Activated CD8-positive, alpha-beta T cell treated with anti-CD3 and anti-CD28 coated beads for 36 hours (primary cell): ENCODE measurements around the gene TMEM179B. TPM values are rescaled to one million over a fixed set of nuclear protein-coding genes. Genes with fewer than 3 reads are reported as not detected.
"Not testable (repeated sequence)": the region's sequence is repeated elsewhere in the genome, so short reads cannot be mapped to it uniquely, and the experiment has no call there.

ENCODE experiments used
- ATAC-seq: fragments of 200-7000 bp; cut with Tn5 transposase; one replicate; pipeline ENCODE4 v1.10.0; 2021; ENCODE audit warnings: mild to moderate bottlenecking, moderate library complexity
- CTCF ChIA-PET: fragments of 350-600 bp; sonication (Branson Sonifier 250); formaldehyde crosslinking; loops from one replicate; lab custom pipeline; 2021; ENCODE audit warnings: antibody characterized with exemption; lab: Charles Lee
- POLR2A ChIA-PET: fragments of 350-600 bp; sonication (Branson Sonifier 250); formaldehyde crosslinking; loops from one replicate; lab custom pipeline; 2021; ENCODE audit warnings: antibody characterized with exemption; lab: Charles Lee
- DNase-seq: peaks from one replicate; pipeline ENCODE4 v3.0.0-alpha.2; 2020
- H3K27ac Mint-ChIP-seq: one replicate; pipeline ENCODE4 v1.8.0; 2021; ENCODE audit warnings: mild to moderate bottlenecking, mixed read lengths
- H3K27me3 Mint-ChIP-seq: one replicate; pipeline ENCODE4 v1.8.0; 2021; ENCODE audit warnings: mixed read lengths
- H3K36me3 Mint-ChIP-seq: one replicate; pipeline ENCODE4 v1.8.0; 2021; ENCODE audit warnings: low read depth, mixed read lengths
- H3K4me1 Mint-ChIP-seq: one replicate; pipeline ENCODE4 v1.8.0; 2021; ENCODE audit warnings: low read depth, mixed read lengths
- H3K4me3 Mint-ChIP-seq: one replicate; pipeline ENCODE4 v1.8.0; 2021; ENCODE audit warnings: mild to moderate bottlenecking, moderate library complexity, mixed read lengths
- H3K9me3 Mint-ChIP-seq: one replicate; pipeline ENCODE4 v1.8.0; 2021; ENCODE audit warnings: mixed read lengths
- intact Hi-C: fragments of 100-400 bp; cut with micrococcal nuclease; formaldehyde crosslinking; loops from one replicate; pipeline ENCODE4 v1.10.0; 2022
- total RNA-seq, 2 experiments: library from RNA; stranded (reverse); gene quantifications; one replicate each; pipeline ENCODE4 v1.2.3, GENCODE V29; 2021
- TF ChIP-seq, protein P1 (sequence below): fragments of 200-600 bp; IDR thresholded peaks from one replicate; pipeline ENCODE4 v1.8.0; 2022; ENCODE audit warnings: antibody characterized with exemption, mild to moderate bottlenecking

Gene TMEM179B
- total RNA-seq, 2 experiments from 2014 or later = 18.6 to 19.5 TPM

DNA sequence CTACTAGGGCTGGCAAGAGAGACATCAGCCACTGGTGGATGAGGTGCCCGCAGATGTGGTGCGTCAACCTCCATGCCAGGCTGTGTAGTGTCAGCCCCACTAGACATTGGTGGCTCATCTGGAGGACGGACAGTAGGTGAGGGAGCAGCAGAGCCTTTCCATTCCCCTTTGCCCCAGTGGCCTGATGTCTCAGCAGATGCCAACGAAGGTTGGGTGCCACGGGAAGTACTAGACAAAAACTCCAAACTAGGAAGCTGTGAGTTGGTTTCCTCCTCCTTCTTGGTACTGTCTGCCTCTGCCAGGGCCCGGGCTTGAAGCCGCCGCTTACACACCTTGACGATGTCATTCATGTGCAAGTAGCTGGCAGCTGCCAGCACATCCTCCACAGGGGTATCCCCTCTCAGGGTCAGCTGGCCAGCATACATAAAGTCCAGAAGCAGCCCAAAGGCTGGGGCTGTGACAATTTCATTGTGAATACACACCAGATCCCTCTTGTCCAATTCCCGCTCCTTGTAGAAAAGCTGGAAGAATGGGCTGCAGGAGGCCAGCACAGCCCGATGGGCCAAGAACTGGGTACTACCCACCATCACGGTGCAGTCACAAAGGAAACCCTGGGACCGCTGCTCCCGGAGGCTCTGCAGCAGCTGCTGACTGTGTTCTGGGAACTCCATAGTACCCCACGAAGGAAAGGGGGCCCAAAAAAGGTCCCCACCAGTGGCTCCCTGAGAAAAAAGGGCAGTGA, 34.0 kb upstream of the TMEM179B start:
- Mint-ChIP-seq H3K4me3 (peak overlapping the region; percentile 99), H3K27me3 (no peaks in the 10 kb centered on the region), H3K9me3 (no peaks in the 10 kb centered on the region), H3K4me1 (peaks cover 29% of the 10 kb centered on the region), H3K27ac (peak overlapping the region; percentile 99), H3K36me3 (peaks cover 13% of the 10 kb centered on the region)
- intact Hi-C loops = no loop called here
- no peak for DNase-seq
- CTCF ChIA-PET = interaction anchor here (0.7 to 3.2 kb wide), 17 partner anchors 10 to 162 kb away, joined by 3 to 13 read pairs (median 5); partner anchors contain the start of genes HNRNPUL2 and TUT1
- ATAC-seq = no peak
- TF ChIP-seq, protein P1, sequence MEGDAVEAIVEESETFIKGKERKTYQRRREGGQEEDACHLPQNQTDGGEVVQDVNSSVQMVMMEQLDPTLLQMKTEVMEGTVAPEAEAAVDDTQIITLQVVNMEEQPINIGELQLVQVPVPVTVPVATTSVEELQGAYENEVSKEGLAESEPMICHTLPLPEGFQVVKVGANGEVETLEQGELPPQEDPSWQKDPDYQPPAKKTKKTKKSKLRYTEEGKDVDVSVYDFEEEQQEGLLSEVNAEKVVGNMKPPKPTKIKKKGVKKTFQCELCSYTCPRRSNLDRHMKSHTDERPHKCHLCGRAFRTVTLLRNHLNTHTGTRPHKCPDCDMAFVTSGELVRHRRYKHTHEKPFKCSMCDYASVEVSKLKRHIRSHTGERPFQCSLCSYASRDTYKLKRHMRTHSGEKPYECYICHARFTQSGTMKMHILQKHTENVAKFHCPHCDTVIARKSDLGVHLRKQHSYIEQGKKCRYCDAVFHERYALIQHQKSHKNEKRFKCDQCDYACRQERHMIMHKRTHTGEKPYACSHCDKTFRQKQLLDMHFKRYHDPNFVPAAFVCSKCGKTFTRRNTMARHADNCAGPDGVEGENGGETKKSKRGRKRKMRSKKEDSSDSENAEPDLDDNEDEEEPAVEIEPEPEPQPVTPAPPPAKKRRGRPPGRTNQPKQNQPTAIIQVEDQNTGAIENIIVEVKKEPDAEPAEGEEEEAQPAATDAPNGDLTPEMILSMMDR = no peak
- POLR2A ChIA-PET = interaction anchor here (0.9 to 5.2 kb wide), 23 partner anchors 9 to 154 kb away, joined by 3 to 31 read pairs (median 5); partner anchors contain the start of genes C11orf98, CSKMT, HNRNPUL2 and NXF1

DNA sequence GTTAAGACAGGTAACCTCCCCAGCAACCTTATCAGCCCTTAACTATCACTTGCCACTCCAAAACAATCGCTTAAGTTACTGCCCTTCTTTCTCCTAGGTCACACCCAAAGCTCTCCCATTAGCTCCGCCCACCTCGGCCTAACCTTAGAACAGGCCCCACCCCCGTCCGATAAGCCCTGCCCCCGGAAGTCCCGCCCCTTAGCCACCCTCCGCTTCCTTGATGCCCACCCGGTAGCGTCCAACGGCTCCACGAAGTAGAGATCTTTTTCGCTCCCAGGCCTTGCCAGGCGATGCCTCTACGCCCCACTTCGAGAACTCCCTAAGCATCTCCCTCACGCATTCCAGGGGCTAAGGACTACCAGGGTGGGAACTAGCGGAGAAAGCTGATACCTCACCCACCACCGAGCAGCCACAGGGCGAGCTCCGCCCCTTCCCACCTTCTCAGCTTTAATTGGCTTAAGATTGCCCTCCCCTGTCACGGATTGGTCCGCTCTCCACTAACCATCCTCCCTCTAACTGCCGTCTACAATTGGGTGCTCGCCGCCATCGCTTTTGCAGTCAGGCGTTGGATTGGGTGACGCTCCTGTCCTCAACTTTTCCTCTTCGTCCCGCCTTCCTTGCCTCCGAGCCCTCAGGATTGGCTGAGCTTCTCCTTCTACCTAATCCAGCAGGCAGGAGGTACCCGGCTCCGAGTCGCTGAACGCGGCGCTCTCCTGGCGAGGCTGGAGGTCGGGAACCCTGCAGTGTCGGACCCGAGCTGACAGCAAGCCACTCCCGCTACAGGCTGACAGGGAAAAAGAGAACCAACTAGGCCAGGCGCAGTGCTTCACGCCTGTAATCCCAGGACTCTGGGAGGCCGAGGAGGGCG, 33.2 kb upstream of the TMEM179B start, which contains the start of gene ZBTB3:
Gene ZBTB3, minus strand, starts transcription at position 425 of the 868 bp plus-strand sequence. CDS start 496 bp downstream, outside the sequence.
- ChIA-PET CTCF (interaction anchor here (0.8 to 3.2 kb wide), 21 partner anchors 10 to 211 kb away, joined by 3 to 13 read pairs (median 4); partner anchors contain the start of genes GANAB, HNRNPUL2 and TUT1), POLR2A (interaction anchor here (0.7 to 5.2 kb wide), 27 partner anchors 8 to 180 kb away, joined by 3 to 31 read pairs (median 4); partner anchors contain the start of genes C11orf98, CSKMT, HNRNPUL2 and NXF1)
- ATAC-seq (peak; percentile 97), DNase-seq (peak; percentile 99)
- H3K27ac Mint-ChIP-seq = peak within 1 kb of the TSS; percentile 99
- no peaks in the 10 kb centered on the region for H3K9me3 Mint-ChIP-seq
- intact Hi-C loops = no loop called here
- peaks cover 26% of the 10 kb centered on the region for H3K4me1 Mint-ChIP-seq
- H3K4me3 Mint-ChIP-seq = peak within 1 kb of the TSS; percentile 99
- H3K27me3 Mint-ChIP-seq = no peaks in the 10 kb centered on the region
- peaks cover 11% of the 10 kb centered on the region for H3K36me3 Mint-ChIP-seq
- TF ChIP-seq, protein P1 = no peak

DNA sequence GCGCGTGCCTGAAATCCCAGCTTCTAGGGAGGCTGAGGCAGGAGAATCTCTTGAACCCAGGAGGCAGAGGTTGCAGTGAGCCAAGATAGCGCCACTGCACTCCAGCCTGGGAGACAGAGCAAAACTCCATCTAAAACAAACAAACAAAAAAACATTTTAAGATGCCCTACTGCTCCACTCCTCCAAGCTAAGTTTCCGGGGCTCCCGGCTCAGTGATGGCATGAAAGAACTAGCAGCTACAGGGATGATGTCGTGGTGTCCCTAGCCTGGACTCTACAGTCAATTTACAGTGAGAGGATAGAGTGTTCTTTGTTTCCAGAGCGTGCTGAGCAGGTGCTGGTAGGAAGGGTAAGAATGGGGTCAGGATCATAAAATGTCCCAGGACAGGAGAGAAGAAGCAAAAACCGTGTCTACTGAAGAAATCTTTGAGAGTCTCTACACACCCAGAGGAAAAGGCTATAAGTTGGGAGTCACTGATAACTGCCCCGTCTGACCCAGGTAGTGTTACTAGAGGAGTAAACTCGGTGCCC, 32.1 kb upstream of the TMEM179B start:
- no peaks in the 10 kb centered on the region for H3K9me3 Mint-ChIP-seq
- ATAC-seq (no peak), DNase-seq (no peak)
- POLR2A ChIA-PET = interaction anchor here (1.0 to 5.2 kb wide), 6 partner anchors 17 to 181 kb away, joined by 3 to 31 read pairs (median 7); partner anchors contain the start of genes NXF1 and TMEM179B
- no peaks in the 10 kb centered on the region for H3K27me3 Mint-ChIP-seq
- CTCF ChIA-PET = interaction anchor here (1.1 to 3.2 kb wide), 8 partner anchors 15 to 150 kb away, joined by 3 to 8 read pairs (median 4); partner anchors contain the start of gene GANAB
- intact Hi-C loops = no loop called here
- H3K36me3 Mint-ChIP-seq = peaks cover 8% of the 10 kb centered on the region
- H3K27ac Mint-ChIP-seq = no peak overlapping the region
- TF ChIP-seq, protein P1 = no peak
- peak overlapping the region; percentile 99 for H3K4me3 Mint-ChIP-seq
- H3K4me1 Mint-ChIP-seq = peaks cover 19% of the 10 kb centered on the region

DNA sequence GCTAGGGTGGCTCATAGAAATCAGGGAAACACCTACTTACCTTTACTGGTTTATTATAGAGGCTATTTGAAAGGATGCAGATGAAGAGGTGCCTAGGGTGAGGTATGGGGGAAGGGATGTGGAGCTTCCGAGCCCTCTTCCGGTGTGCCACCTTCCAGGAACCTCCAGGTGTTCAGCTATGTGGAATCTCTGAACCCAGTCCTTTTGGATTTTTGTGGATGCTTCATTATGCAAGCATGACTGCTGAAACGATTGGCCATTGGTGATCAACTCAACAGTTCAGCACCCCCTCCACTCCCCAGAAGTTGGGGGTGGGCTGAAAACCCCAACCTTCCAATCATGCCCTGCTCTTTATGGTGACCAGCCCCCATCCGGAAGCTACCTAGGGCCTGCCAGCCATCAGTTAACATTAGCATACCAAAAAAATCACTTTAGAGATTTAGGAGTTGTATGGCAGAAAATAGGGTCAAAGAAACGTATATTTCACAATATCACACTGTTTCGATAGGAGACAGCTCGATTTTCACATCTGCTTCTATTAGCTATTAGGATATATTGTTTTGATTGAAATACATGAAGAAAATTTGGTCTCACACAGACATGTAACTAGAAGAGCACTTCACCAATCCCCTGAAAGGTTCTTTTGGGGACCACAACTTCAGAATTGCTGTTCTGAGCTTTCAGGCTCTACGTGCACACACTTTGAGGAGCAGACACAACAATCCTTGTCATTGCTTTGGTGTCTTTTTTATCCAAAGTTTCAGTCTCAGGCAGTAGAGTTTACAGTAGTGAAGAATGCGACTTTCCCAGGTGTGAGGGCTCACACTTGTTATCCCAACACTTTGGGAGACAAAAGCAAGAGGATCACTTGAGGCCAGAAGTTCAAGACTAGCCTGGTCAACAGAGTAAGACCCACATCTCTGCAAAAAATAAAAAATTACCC, 29.1 kb upstream of the TMEM179B start:
- Mint-ChIP-seq H3K27me3 (no peaks in the 10 kb centered on the region), H3K4me1 (peaks cover 17% of the 10 kb centered on the region), H3K4me3 (no peak overlapping the region), H3K36me3 (peaks cover 6% of the 10 kb centered on the region), H3K27ac (no peak overlapping the region), H3K9me3 (no peaks in the 10 kb centered on the region)
- POLR2A ChIA-PET = interaction anchor here (0.8 to 1.5 kb wide), 9 partner anchors 10 to 97 kb away, joined by 3 to 5 read pairs (median 3); no protein-coding TSS in a partner anchor
- CTCF ChIA-PET = interaction anchor here (1.3 kb wide), 1 partner anchor 28 kb away, joined by 4 read pairs; no protein-coding TSS in a partner anchor
- TF ChIP-seq, protein P1 = no peak
- intact Hi-C loops = no loop called here
- no peak for ATAC-seq
- DNase-seq = no peak

DNA sequence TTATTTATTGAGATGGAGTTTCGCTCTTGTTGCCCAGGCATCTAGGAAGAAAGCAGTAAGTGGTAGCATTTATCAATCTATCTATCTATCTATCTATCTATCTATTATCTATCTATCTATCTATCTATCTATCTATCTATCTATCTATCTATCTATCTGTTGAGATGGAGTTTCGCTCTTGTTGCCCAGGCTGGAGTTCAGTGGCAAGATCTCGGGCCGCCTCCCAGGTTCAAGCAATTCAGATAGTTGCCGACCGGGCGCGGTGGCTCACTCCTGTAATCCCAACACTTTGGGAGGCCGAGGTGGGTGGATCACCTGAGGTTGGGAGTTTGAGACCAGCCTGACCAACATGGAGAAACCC, 26.4 kb upstream of the TMEM179B start:
- intact Hi-C loops = loop anchor here (5.0 kb wide), 1 partner anchor 34 kb away; the partner anchor contains the start of genes HNRNPUL2 and TTC9C
- H3K27ac Mint-ChIP-seq = peak overlapping the region; percentile 66
- not testable (repeated sequence) for H3K9me3 Mint-ChIP-seq, ATAC-seq, DNase-seq, H3K27me3 Mint-ChIP-seq
- H3K36me3 Mint-ChIP-seq = peaks cover 16% of the 10 kb centered on the region
- ChIA-PET POLR2A (interaction anchor here (0.6 to 2.6 kb wide), 8 partner anchors 10 to 101 kb away, joined by 3 to 25 read pairs (median 6); partner anchors contain the start of genes TAF6L, TMEM179B and WDR74), CTCF (interaction anchor here (0.6 to 2.7 kb wide), 5 partner anchors 10 to 105 kb away, joined by 3 to 31 read pairs (median 4); partner anchors contain the start of genes TAF6L and TMEM179B)
- H3K4me3 Mint-ChIP-seq = peak overlapping the region; percentile 89
- peaks cover 11% of the 10 kb centered on the region for H3K4me1 Mint-ChIP-seq
